ENCODE data around the gene TBC1D30.

TBC1D30 gene

DNA sequence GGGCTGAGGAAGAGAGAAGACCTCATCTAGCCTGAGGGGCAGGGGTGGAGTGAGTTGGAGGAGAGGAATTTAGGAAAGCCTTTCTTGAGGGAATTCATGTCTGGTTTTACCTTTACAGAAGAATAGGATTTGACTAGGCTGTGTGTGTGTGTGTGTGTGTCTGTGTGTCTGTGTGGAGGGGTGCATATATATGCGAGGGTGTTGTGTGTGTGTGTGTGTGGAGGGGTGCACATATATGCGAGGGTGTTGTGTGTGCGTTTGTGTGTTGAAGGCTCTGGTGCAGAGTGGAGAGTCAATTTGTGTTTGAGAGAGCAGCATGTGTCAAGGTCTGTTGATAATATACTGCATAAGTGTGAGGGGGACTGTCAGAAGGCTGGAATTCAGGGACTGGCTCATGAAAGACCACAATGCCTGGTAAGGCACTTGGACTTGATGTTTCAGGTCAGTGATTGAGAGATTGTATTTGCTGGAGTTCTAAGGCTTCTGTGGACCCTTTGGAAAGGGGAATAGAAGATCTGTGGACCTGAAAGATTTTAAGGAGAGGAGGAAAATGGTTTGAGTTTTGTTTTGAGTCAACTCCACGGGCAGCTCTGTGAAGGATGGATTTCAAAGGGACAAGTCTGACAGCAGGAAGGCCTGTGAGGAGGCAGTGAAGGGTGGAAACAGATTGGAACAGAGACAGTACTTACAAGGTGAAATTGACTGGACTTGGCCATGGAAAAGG is 34.6 kb downstream of the TBC1D30 start:
- DNase-seq (ENCODE audit: low read depth, low spot score), result no peak

GRCh38 chr12:64860446-64860998 is 36.1 kb downstream of the TBC1D30 start:
- no peak for DNase-seq (ENCODE audit: low read depth, low spot score)

- DNase-seq (ENCODE audit: low read depth, low spot score), result no peak
Measured at GRCh38 chr12:64864319-64864718, 39.9 kb downstream of the TBC1D30 start.

DNA sequence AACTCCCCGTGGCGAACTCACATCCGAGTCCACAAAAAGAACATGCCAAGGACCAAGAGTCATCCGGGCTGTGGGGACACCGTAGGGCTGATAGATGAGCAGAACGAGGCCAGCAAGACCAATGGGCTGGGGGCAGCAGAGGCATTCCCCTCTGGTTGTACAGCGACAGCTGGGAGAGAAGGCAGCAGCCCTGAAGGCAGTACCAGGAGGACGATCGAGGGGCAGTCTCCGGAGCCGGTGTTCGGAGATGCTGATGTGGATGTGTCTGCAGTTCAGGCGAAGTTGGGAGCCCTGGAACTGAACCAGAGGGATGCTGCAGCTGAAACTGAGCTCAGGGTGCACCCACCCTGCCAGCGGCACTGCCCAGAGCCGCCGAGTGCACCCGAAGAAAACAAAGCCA is 50.7 kb downstream of the TBC1D30 start:
- no peak for DNase-seq (ENCODE audit: low read depth, low spot score)

- no peak for DNase-seq (ENCODE audit: low read depth, low spot score)
Measured at GRCh38 chr12:64876388-64877071, 52.1 kb downstream of the TBC1D30 start.

DNA sequence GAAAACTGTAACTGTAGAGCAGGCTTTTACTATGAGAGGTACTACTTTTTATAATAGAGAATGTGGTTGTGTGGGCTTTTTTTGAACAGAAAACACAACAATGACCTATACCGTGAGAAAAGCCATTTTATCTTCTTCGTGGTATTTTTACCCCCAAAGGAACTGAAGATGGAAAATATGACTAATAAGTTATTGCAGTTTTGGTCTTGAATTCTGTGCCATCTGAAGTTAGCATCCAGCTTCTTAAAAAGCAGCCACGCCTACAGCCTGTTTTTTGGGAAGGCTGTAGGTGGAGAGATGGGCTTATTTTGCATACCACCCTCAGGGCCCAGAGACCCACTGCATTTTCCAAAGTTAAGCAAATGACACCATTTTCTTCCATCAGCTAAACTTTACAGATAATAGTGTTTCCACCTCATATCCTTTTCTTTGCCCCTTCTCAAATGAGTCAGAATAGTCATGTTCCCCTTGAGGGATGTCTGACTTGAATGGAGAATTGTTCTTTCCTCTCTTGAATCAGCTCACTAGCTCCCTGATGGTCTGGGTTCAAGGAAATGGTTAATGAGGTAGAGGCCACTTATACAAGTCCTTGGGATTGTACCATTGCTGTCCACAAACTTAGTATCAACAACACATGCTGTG is 53.0 kb downstream of the TBC1D30 start:
- DNase-seq (ENCODE audit: low read depth, low spot score), result no peak

DNA sequence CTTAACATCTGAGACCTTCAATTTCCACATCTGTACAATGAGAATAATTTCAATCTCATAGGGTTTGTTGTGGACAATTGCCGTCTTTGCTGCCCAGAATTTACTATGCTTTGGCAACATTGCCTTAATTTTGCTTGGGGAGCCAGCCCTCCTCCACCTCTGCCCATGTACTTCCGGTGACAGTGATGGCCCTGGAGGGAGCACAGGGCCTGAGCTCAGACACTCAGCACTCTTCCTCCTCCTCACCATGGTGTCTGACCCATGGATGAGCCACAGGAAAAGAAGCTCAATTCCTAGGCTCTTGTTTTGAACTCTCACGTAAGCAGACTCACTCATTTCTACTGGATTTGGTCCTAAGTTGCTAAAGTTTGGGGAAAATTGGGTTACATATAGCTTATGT is 58.2 kb downstream of the TBC1D30 start:
- no peak for DNase-seq (ENCODE audit: low read depth, low spot score)

DNA sequence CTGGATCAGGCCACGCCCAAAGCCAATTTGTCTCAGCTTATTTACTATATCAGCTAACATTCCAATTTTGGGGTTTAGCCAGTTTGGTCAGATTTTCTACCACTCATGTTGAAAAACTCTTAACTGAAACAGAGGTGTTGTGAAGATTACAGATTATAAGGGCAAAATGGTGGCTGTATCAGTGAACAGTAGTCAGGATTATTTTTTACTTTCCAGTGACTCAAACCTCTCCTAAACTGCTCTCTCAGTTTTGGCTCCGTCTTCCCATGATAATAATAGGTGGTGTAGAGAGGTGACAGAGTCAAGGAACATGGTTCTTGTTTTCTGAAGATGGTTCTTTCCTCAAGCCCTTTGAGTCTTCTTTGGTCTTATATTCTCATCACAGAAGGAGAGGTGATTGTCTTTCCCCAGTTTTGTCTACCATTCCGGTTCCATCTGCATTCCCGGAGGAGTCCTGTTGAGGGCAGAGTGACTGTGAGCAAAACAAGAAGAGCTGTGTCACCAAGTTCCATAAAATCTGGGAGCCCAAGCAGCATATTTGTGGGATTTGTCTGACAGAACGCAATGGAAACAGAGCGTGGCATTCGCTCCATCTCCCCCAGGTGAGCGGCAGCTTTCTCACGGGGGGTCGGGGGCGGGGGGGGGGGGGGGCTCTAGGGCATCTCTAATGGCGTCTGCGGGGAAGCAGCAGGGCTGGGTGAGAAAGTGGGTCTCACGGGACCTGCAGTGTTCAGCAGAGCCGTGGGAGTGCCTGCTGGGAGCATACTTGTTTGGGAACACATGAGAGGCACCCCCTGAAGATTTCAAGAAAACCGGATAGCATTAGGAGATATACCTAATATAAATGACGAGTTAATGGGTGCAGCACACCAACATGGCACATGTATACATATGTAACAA is 59.1 kb downstream of the TBC1D30 start:
- DNase-seq (ENCODE audit: low read depth, low spot score), result no peak

GRCh38 chr12:64884164-64884542 is 59.7 kb downstream of the TBC1D30 start:
- DNase-seq (ENCODE audit: low read depth, low spot score), result no peak

GRCh38 chr12:64884728-64885127 is 60.3 kb downstream of the TBC1D30 start:
- no peak for DNase-seq (ENCODE audit: low read depth, low spot score)

GRCh38 chr12:64889434-64890216 is 65.2 kb downstream of the TBC1D30 start:
- no peak for DNase-seq (ENCODE audit: low read depth, low spot score)

DNA sequence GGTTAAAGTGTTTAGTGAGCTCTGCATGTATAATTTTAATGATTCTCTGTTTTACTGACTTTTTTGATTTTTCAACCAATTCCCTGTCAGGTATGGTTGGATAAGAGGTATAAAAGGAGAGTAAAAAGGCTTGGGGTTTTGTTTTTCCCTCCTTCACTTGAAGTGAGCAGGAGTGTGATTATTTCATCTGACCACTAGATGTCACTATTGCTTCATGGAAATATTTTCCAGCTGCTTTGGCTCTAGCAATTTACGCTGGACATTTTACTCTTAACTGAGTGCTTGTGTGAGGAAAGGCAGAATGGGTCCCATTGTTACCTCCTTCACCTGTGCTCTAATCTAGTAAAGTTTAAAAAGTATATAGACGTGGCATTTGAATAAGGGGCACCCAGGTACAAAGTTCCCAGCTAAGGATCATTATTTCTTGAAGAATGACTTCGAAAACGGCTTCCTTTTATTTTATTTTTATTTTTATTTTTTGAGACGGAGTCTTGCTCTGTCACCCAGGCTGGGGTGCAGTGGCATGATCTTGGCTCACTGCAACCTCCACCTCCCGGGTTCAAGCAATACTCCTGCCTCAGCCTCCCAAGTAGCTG is 66.5 kb downstream of the TBC1D30 start:
- no peak for DNase-seq (ENCODE audit: low read depth, low spot score)

- no peak for DNase-seq (ENCODE audit: low read depth, low spot score)
Measured at GRCh38 chr12:64891629-64892028, 67.2 kb downstream of the TBC1D30 start.

DNA sequence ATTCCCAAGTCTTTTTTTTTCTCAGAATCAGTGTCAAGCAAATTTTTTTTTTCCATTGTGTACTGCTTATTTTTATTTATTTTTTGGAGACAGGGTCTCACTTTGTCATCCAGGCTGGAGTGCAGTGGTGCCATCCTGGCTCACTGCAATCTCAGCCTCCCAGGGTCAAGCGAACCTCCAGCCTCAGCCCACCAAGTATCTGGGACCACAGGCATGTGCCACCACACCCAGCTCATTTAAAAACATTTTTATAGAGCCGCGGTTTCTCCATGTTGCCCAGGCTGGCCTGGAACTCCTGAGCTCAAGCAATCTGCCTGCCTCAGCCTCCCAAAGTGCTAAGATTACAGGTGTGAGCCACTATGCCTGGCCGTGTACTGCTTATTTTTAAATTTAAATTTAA is 68.1 kb downstream of the TBC1D30 start:
- DNase-seq (ENCODE audit: low read depth, low spot score), result no peak

DNA sequence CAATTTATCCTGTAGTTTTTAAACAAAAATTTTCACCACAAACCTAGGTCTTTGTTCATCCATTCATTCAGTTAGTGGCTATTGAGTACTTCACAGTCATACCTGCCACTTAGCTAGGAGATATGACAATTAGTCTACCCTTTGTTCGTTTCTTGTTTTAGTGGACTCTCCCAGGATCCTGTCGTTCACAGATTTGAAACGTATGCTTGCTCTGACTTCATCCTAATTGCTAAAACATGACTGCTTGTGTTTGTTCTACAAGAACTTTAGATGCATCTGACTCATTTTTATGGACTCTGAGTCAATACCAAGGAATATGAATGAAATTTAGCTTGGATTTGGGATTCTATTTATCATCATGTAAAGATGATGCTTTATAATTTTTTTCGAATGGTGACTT is 69.5 kb downstream of the TBC1D30 start:
- DNase-seq (ENCODE audit: low read depth, low spot score), result no peak

- no peak for DNase-seq (ENCODE audit: low read depth, low spot score)
Measured at GRCh38 chr12:64894827-64895475, 70.5 kb downstream of the TBC1D30 start.

DNA sequence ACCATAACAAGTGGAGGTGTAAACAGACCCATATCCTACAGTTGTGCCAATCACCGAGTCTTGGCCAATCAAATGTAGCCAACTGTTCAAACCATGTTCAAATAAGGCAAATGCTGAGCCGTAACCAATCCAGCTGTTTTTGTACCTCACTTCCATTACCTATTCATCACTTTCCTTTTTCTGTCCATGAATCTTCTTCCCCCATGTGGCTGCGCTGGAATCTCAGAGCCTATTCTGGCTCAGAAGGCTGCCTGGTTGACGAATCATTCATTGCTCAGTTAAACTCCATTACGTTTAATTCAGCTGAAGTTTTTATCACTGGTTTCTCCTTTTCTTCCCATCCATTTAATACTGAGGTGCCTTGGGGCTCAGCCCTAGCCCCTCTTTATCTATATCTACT is 71.1 kb downstream of the TBC1D30 start:
- DNase-seq (ENCODE audit: low read depth, low spot score), result no peak

GRCh38 chr12:64900540-64900939 is 76.1 kb downstream of the TBC1D30 start:
- no peak for DNase-seq (ENCODE audit: low read depth, low spot score)

- no peak for DNase-seq (ENCODE audit: low read depth, low spot score)
Measured at GRCh38 chr12:64903479-64904152, 79.2 kb downstream of the TBC1D30 start.
